Retinal pigment epithelial cell (primary cell): ENCODE results near the gene KLHL22.
"Not testable (repeated sequence)": the region's sequence is repeated elsewhere in the genome, so short reads cannot be mapped to it uniquely, and the experiment has no call there.

Experiments
- DNase-seq: peaks from one replicate; pipeline ENCODE4 v3.0.0-alpha.2; 2010; ENCODE audit warnings: low read depth
- H3K4me3 ChIP-seq: 2 replicates; pipeline ENCODE4 v1.5.1; 2011; ENCODE audit warnings: mild to moderate bottlenecking, low read length, control low read depth, moderate library complexity
- TF ChIP-seq, protein P1 (sequence below): conservative IDR thresholded peaks from 2 replicates; pipeline ENCODE4 v1.5.1; 2011; ENCODE audit warnings: low read depth, low read length, control low read depth, inconsistent platforms

KLHL22 gene

DNA sequence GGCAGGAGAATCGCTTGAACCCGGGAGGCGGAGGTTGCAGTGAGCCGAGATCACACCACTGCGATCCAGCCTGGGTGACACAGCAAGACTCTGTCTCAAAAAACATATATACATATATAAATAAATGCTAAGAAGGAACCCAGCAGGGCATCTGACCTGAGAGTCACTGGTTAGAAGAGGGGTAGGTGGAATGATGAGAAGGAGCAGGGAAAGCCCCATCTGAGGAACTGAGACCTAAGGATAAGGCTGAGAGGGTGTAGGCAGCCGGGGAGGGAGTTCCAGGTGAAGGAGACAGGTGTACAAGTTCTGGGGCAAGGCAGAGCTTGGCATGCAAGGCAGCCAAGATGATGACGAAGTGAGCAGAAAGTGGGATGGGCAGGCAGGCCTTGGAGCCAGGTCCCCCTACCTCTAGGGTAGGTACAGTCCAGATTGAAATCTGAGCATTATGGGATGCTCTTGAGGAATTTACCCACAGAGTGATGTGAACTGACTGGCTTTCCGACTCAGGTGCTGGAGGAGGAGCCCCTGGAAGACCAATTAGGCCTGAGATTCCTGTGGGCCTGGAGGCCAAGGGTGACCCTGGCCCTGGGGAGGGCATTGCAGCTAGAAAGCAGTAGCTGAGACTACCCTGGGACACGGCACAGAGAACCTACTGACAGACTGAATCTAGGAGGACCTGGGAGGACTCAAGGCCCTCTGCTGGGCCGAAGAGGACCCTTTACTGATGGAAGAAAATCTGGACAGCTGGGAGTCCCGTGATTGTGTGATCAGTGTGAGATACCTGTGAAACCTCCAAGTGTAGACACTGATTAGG is 22.8 kb downstream of the KLHL22 start:
- TF ChIP-seq, protein P1, sequence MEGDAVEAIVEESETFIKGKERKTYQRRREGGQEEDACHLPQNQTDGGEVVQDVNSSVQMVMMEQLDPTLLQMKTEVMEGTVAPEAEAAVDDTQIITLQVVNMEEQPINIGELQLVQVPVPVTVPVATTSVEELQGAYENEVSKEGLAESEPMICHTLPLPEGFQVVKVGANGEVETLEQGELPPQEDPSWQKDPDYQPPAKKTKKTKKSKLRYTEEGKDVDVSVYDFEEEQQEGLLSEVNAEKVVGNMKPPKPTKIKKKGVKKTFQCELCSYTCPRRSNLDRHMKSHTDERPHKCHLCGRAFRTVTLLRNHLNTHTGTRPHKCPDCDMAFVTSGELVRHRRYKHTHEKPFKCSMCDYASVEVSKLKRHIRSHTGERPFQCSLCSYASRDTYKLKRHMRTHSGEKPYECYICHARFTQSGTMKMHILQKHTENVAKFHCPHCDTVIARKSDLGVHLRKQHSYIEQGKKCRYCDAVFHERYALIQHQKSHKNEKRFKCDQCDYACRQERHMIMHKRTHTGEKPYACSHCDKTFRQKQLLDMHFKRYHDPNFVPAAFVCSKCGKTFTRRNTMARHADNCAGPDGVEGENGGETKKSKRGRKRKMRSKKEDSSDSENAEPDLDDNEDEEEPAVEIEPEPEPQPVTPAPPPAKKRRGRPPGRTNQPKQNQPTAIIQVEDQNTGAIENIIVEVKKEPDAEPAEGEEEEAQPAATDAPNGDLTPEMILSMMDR: no peak
- DNase-seq: no peak
- H3K4me3 ChIP-seq: no peak overlapping the region

DNA sequence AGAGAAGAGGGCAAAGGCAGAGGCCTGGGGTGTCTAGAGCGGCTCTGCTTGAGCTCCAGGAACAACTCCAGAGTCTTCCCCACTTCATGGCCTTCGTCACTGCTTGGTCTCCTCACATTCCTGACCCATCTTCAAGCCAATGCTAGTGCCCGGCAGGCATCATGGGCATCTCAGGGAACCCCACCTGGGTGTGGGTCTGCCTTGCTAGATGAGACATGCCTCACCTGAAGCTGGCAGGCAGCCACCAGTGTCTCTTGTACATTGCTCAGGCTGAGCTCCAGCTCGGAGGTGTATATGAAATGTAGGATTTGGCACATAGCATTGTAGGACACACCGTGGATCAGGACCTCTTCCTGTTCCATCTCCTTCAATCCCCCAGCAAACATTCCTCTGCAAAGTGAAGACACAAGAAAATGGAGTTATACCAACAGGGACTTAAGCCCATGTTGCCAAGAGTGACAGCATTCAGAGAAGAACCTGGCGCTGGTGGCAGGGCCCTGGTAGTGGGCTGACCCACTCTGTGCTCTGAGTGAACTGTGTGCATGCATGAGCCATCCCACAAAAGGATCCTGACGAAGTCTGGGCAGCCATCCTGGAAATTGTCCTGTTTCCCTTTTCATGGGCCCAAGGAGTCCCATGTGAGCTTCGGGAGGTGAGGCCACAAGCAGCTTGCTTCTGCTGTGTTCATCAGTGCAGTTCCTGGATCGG is 24.3 kb downstream of the KLHL22 start:
- no peak overlapping the region for H3K4me3 ChIP-seq
- TF ChIP-seq, protein P1: no peak
- DNase-seq: no peak

DNA sequence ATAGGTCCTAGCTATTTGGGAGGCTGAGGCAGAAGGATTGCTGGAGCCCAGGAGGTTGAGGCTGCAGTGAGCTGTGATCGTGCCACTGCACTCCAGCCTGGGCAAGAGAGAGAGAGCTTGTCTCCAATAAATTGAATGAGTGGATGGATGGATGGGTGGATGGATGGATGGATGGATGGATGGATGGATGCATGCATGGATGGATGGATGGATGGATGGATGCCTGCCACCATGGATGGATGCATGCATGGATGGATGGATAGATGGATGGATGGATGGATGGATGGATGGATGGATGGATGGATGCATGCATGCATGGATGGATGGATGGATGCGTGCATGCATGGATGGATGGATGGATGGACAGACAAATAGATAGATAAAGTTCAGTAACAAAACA is 25.1 kb downstream of the KLHL22 start:
- H3K4me3 ChIP-seq, DNase-seq: not testable (repeated sequence)

DNA sequence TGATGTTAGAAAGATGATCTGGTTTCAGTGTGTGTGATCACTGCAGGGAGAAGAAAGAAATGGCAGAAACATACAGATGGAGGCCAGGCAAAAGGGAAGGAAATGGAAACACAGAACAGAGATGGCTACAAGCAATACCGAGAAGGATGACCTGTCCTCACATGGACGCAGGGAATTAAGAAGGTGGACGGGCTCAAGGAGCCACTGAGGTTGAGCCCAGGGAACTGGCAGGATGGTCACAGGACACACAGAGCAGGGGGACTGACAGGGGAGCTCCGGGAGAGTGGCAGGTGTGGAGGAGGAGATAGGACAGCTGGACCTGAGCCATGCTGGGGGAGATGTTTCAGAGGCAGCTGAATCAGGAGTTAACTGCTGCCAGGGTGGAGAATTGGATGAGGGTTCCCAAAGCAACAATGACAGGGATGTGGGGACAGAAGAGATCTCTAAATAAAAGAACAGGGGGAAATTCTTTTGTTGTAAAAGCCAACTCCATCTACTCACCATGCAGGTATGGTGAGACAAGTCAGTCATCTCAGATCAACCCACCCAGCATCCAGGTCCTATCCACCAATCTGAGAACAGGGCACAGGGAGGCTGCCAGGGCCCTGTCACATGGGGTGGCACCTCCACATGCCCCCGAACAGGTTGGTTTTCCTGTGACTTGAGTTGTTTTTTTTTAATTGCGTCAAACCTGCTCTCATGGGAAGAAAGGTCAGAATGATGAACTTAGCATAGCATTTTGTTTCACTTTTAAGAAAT is 26.3 kb downstream of the KLHL22 start:
- TF ChIP-seq, protein P1: no peak
- H3K4me3 ChIP-seq: no peak overlapping the region
- no peak for DNase-seq

DNA sequence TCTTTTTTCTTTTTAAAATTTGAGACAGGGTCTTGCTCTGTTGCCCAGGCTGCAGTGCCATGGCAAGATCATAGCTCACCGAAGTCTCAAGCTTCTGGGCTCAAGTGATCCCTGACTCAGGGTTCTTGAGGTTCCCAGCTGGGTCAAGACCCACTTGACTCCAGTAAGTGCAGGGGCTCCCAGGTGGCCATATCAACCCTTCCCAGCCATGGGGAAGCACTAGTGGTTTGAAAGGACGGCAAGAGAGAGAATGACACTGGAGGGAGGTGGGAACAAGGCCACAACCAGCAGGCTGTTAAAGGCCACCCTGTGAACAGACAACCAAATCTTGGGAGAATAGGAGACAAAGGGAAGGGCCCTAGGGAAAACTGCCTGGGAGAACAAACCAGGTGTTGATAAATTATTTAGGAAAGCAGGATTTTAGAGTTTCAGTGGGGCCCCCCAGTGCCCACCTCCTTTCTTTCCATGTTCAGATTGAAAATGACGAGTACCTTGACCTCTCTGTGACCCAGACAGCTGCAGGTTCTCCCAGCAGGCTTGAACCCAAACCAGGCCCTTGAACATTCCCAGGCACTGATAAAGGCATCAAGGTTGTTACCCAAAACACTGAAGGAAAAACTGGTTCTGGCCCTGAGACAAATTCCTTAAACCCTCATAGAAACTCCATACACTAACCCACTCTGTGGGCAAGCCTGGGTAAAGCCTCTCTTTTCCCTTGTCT is 28.8 kb downstream of the KLHL22 start:
- no peak overlapping the region for H3K4me3 ChIP-seq
- TF ChIP-seq, protein P1: no peak
- no peak for DNase-seq

DNA sequence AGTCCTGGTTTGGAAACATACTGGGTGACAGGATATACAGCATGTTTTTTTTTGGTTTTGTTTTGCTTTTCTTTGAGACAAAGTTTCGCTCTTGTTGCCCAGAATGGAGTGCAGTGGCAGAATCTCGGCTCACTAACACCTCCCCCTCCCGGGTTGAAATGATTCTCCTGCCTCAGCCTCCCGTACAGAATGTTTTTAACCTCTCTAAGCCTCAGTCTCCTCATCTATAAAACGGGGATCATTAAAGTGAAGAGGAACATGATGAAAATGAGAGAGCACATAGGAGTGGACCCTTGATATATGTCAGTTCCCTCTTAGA is 29.9 kb downstream of the KLHL22 start:
- no peak for DNase-seq
- TF ChIP-seq, protein P1: no peak
- H3K4me3 ChIP-seq: no peak overlapping the region
